ENCODE data around the gene ZNF566. TPM values are rescaled to one million over a fixed set of nuclear protein-coding genes. Genes with fewer than 3 reads are reported as not detected.
A peak's percentile ranks its signal among the peaks of the same experiment; 100 is the strongest.

The ZNF566 gene
- total and polyA plus RNA-seq, 2 donors (not counting 3 experiments of a cell fraction or from before 2014, with no cell fraction given) = 4.7 to 8.5 TPM

GRCh38 chr19:36489920-36490415, 607 bp upstream of the ZNF566 start:
- Histone ChIP-seq H3K27ac (ENCODE audit: insufficient read depth, low read depth, low read length) (peak overlapping the region; percentile 85), H3K79me2 (ENCODE audit: control insufficient read depth, insufficient read depth, low read length) (peaks cover 6% of the 10 kb centered on the region), H3K4me2 (ENCODE audit: insufficient read depth, low read length) (peak overlapping the region; percentile 19), H3K27me3 (ENCODE audit: control insufficient read depth in 2 of 2, insufficient read depth in 2 of 2, low read length in 2 of 2) (no peaks in the 10 kb centered on the region), H4K20me1 (replicated peaks; ENCODE audit: control insufficient read depth, extremely low read depth, insufficient read depth, low read length) (no peaks in the 10 kb centered on the region), H3K36me3 (ENCODE audit: control insufficient read depth in 2 of 2, extremely low read depth in 1 of 2, insufficient read depth in 2 of 2, low read length in 2 of 2) (no peaks in the 10 kb centered on the region), H2AFZ (ENCODE audit: low read depth, low read length) (peak overlapping the region; percentile 90), H3K4me3 (replicated peaks in 1 of 3; ENCODE audit: insufficient read depth in 1 of 3, low read depth in 1 of 3, low read length in 3 of 3) (peak overlapping the region; percentile 51 to 80 (median 77)), H3K9me3 (replicated peaks; ENCODE audit: control insufficient read depth, insufficient read depth, low read length) (no peaks in the 10 kb centered on the region), H3K4me1 (ENCODE audit: control insufficient read depth, extremely low read depth, insufficient read depth, low read length) (peaks cover 8% of the 10 kb centered on the region), H3K9ac (replicated peaks; ENCODE audit: extremely low read depth, insufficient read depth, low read length) (peak overlapping the region; percentile 88), H3K9me1 (replicated peaks; ENCODE audit: control insufficient read depth, extremely low read depth, insufficient read depth, low read length) (no peaks in the 10 kb centered on the region)
- intact Hi-C loops (cut with micrococcal nuclease) (loop anchor here (1.0 to 10.0 kb wide), 5 partner anchors 38 to 300 kb away; partner anchors contain the start of genes ZFP14, ZFP82, ZNF146 and ZNF260), dilution Hi-C loops (cut with MboI; ENCODE audit: extremely low pct_ligation_motif_present, low sequenced_read_pairs) (no loop called here)
- FAIRE-seq = no peak
- BruUV-seq (replicated peaks) = no TSS peak
- CTCF ChIA-PET = interaction anchor here (0.6 to 1.4 kb wide), 2 partner anchors 28 to 37 kb away, joined by 3 read pairs; no protein-coding TSS in a partner anchor
- DNase-seq (ENCODE audit: low read depth, low spot score) = no peak
- TF ChIP-seq POLR2AphosphoS5 (IDR thresholded peaks at IDR 0.05; ENCODE audit: insufficient read depth, low read depth, low read length) = no peak
- TF ChIP-seq JUN (IDR thresholded peaks at IDR 0.05; ENCODE audit: borderline replicate concordance, insufficient read depth, insufficient read length, low read depth) = no peak
- no peak for TF ChIP-seq FOS (IDR thresholded peaks at IDR 0.05; ENCODE audit: borderline replicate concordance, insufficient read depth, low read length)
- no peak for TF ChIP-seq EZH2 (IDR thresholded peaks at IDR 0.05; ENCODE audit: borderline replicate concordance, low read depth, low read length, severe bottlenecking)
- no peak for TF ChIP-seq MYC (IDR thresholded peaks at IDR 0.05; ENCODE audit: low read depth, low read length)
- TF ChIP-seq GATA2 (IDR thresholded peaks at IDR 0.05; ENCODE audit: insufficient read depth, insufficient read length, low read depth, low read length) = no peak
- no peak for TF ChIP-seq POLR2A (IDR thresholded peaks at IDR 0.05; ENCODE audit: low read depth, low read length)
- TF ChIP-seq MAX (IDR thresholded peaks at IDR 0.05; ENCODE audit: insufficient read depth, insufficient read length) = no peak
- no peak for TF ChIP-seq CTCF (IDR thresholded peaks at IDR 0.05; ENCODE audit: extremely low read depth in 1 of 2, insufficient read depth in 1 of 2, low read depth in 1 of 2, low read length in 2 of 2)
- POLR2A ChIA-PET = interaction anchor here (0.5 to 1.4 kb wide), 4 partner anchors 40 to 1412 kb away, joined by 3 to 5 read pairs (median 4); partner anchors contain the start of genes ZNF146, ZNF529 and ZNF565
